ENCODE results near the gene COL12A1.
"Not testable (repeated sequence)": the region's sequence is repeated elsewhere in the genome, so short reads cannot be mapped to it uniquely, and the experiment has no call there.

COL12A1 gene

GRCh38 chr6:75213112-75213511 is 7.3 kb upstream of the COL12A1 start:
- no peak for DNase-seq (ENCODE audit: low read depth in 2 of 2)

- DNase-seq (ENCODE audit: low read depth in 2 of 2), result no peak
Measured at GRCh38 chr6:75211920-75212590, 6.2 kb upstream of the COL12A1 start.

- no peak for DNase-seq (ENCODE audit: low read depth in 2 of 2)
Measured at GRCh38 chr6:75210885-75211739, 5.3 kb upstream of the COL12A1 start.

- no peak for DNase-seq (ENCODE audit: low read depth in 2 of 2)
Measured at GRCh38 chr6:75209184-75209723, 3.4 kb upstream of the COL12A1 start.

GRCh38 chr6:75208298-75209183 is 2.7 kb upstream of the COL12A1 start:
- DNase-seq (ENCODE audit: low read depth in 2 of 2), result peak; percentile 67 to 77

- no peak for DNase-seq (ENCODE audit: low read depth in 2 of 2)
Measured at GRCh38 chr6:75206576-75207342, 906 bp upstream of the COL12A1 start.

GRCh38 chr6:75204959-75205775 is 686 bp downstream of the COL12A1 start:
- DNase-seq (ENCODE audit: low read depth in 2 of 2), result no peak

- peak in 1 of 2 donors; percentile 37 for DNase-seq (ENCODE audit: low read depth in 2 of 2)
Measured at GRCh38 chr6:75204217-75204958, 1.5 kb downstream of the COL12A1 start.

GRCh38 chr6:75203721-75204120 is 2.1 kb downstream of the COL12A1 start:
- DNase-seq (ENCODE audit: low read depth in 2 of 2), result no peak

GRCh38 chr6:75202676-75203131 is 3.1 kb downstream of the COL12A1 start:
- no peak for DNase-seq (ENCODE audit: low read depth in 2 of 2)

GRCh38 chr6:75201901-75202672 is 3.8 kb downstream of the COL12A1 start:
- DNase-seq (ENCODE audit: low read depth in 2 of 2), result no peak

- DNase-seq (ENCODE audit: low read depth in 2 of 2), result no peak
Measured at GRCh38 chr6:75201021-75201420, 4.8 kb downstream of the COL12A1 start.

- no peak for DNase-seq (ENCODE audit: low read depth in 2 of 2)
Measured at GRCh38 chr6:75199889-75200288, 6.0 kb downstream of the COL12A1 start.

- no peak for DNase-seq (ENCODE audit: low read depth in 2 of 2)
Measured at GRCh38 chr6:75196081-75196687, 9.7 kb downstream of the COL12A1 start.

- DNase-seq (ENCODE audit: low read depth in 2 of 2), result no peak
Measured at GRCh38 chr6:75188221-75188925, 17.5 kb downstream of the COL12A1 start.

- not testable (repeated sequence) for DNase-seq (ENCODE audit: low read depth in 2 of 2)
Measured at GRCh38 chr6:75186581-75186980, 19.3 kb downstream of the COL12A1 start.

GRCh38 chr6:75183099-75183541 is 22.7 kb downstream of the COL12A1 start:
- DNase-seq (ENCODE audit: low read depth in 2 of 2), result no peak

All from stimulated activated CD8-positive, alpha-beta memory T cell treated with anti-CD3 and anti-CD28 coated beads, Interleukin-2, amount 100 ng/mL, for 48 hours (primary cell).